Measurements from ENCODE around the gene ORC3.

GRCh38 chr6:87654875-87655454, 65.0 kb downstream of the ORC3 start:
- TF ChIP-seq TAF1 (IDR thresholded peaks at IDR 0.05; ENCODE audit: borderline replicate concordance, low read depth, low read length) (no peak), BACH1 (IDR thresholded peaks at IDR 0.05; ENCODE audit: borderline replicate concordance) (no peak), CTCF (IDR thresholded peaks at IDR 0.05 in 2 of 3, conservative IDR thresholded peaks at IDR 0.05 in 1 of 3; ENCODE audit: control insufficient read depth in 2 of 3, extremely low read depth in 1 of 3, insufficient read depth in 1 of 3, low read depth in 3 of 3, low read length in 3 of 3) (no peak), KDM1A (IDR thresholded peaks at IDR 0.05; ENCODE audit: borderline replicate concordance) (no peak), USF2 (IDR thresholded peaks at IDR 0.05; ENCODE audit: borderline replicate concordance, low read depth, low read length) (no peak), EP300 (IDR thresholded peaks at IDR 0.05; ENCODE audit: borderline replicate concordance in 1 of 2, control insufficient read depth in 1 of 2, low read depth in 2 of 2, low read length in 2 of 2) (no peak), GATAD2B (conservative IDR thresholded peaks at IDR 0.05; ENCODE audit: low read depth) (no peak), POLR2A (IDR thresholded peaks at IDR 0.05; ENCODE audit: low read depth, low read length) (no peak)
